ENCODE measurements around the gene CCR8.
"Not testable (repeated sequence)": the region's sequence is repeated elsewhere in the genome, so short reads cannot be mapped to it uniquely, and the experiment has no call there.

Gene CCR8

GRCh38 chr3:39344746-39345344 is 15.3 kb downstream of the CCR8 start:
- no peak for TF ChIP-seq CTCF (IDR thresholded peaks at IDR 0.05; ENCODE audit: low read depth, low read length, missing control alignments)
- no peak for DNase-seq (ENCODE audit: extremely low read depth, low read depth)
- no peak overlapping the region for H3K4me3 ChIP-seq (replicated peaks; ENCODE audit: low read depth, low read length)

GRCh38 chr3:39346785-39347585 is 17.5 kb downstream of the CCR8 start:
- no peak overlapping the region for H3K4me3 ChIP-seq (replicated peaks; ENCODE audit: low read depth, low read length)
- TF ChIP-seq CTCF (IDR thresholded peaks at IDR 0.05; ENCODE audit: low read depth, low read length, missing control alignments) = no peak
- DNase-seq (ENCODE audit: extremely low read depth, low read depth) = no peak

GRCh38 chr3:39347586-39347876 is 18.0 kb downstream of the CCR8 start:
- TF ChIP-seq CTCF (IDR thresholded peaks at IDR 0.05; ENCODE audit: low read depth, low read length, missing control alignments) = no peak
- no peak for DNase-seq (ENCODE audit: extremely low read depth, low read depth)
- H3K4me3 ChIP-seq (replicated peaks; ENCODE audit: low read depth, low read length) = no peak overlapping the region

- TF ChIP-seq CTCF (IDR thresholded peaks at IDR 0.05; ENCODE audit: low read depth, low read length, missing control alignments) = no peak
- no peak for DNase-seq (ENCODE audit: extremely low read depth, low read depth)
Observed at GRCh38 chr3:39349080-39349479, 19.6 kb downstream of the CCR8 start.

GRCh38 chr3:39350714-39351113 is 21.2 kb downstream of the CCR8 start:
- TF ChIP-seq CTCF (IDR thresholded peaks at IDR 0.05; ENCODE audit: low read depth, low read length, missing control alignments) = no peak
- no peak overlapping the region for H3K4me3 ChIP-seq (replicated peaks; ENCODE audit: low read depth, low read length)
- DNase-seq (ENCODE audit: extremely low read depth, low read depth) = no peak

More at GRCh38 chr3:39349080-39349479, 19.6 kb downstream of the CCR8 start:
- H3K4me3 ChIP-seq (replicated peaks; ENCODE audit: low read depth, low read length) = no peak overlapping the region

- not testable (repeated sequence) for H3K4me3 ChIP-seq (replicated peaks; ENCODE audit: low read depth, low read length); DNase-seq (ENCODE audit: extremely low read depth, low read depth)
Observed at GRCh38 chr3:39351134-39351533, 21.6 kb downstream of the CCR8 start.

GRCh38 chr3:39353168-39353927 is 23.8 kb downstream of the CCR8 start:
- not testable (repeated sequence) for DNase-seq (ENCODE audit: extremely low read depth, low read depth); H3K4me3 ChIP-seq (replicated peaks; ENCODE audit: low read depth, low read length)

All from HFF-Myc (cell line).